GM12865 (cell line): Measurements from ENCODE around the gene SYNJ2.

Source experiments
- DNase-seq: peaks from one replicate; pipeline ENCODE4 v3.0.0; 2010; ENCODE audit warnings: low read depth
- H3K4me3 ChIP-seq: 2 replicates; pipeline ENCODE4 v1.5.1; 2011; ENCODE audit warnings: mild to moderate bottlenecking, low read depth, low read length, control low read depth
- CTCF ChIP-seq: IDR thresholded peaks from 2 replicates; pipeline ENCODE4 v1.5.1; 2011; ENCODE audit warnings: low read length, control low read depth, low read depth, inconsistent platforms; ENCODE audit not compliant: insufficient read depth; ENCODE audit errors: missing control alignments

SYNJ2 gene

GRCh38 chr6:158087224-158087867 lies 105.7 kb downstream of the SYNJ2 start:
- no peak for DNase-seq
- no peak overlapping the region for H3K4me3 ChIP-seq
- TF ChIP-seq CTCF = no peak

- TF ChIP-seq CTCF = no peak
- no peak for DNase-seq
- H3K4me3 ChIP-seq = no peak overlapping the region
Measured at GRCh38 chr6:158092806-158093205, 111.1 kb downstream of the SYNJ2 start.

GRCh38 chr6:158095031-158095430 lies 113.4 kb downstream of the SYNJ2 start:
- TF ChIP-seq CTCF = no peak
- H3K4me3 ChIP-seq = no peak overlapping the region
- no peak for DNase-seq

GRCh38 chr6:158095671-158096070 lies 114.0 kb downstream of the SYNJ2 start:
- no peak for TF ChIP-seq CTCF
- DNase-seq = no peak
- no peak overlapping the region for H3K4me3 ChIP-seq

- DNase-seq = no peak
- no peak for TF ChIP-seq CTCF
- no peak overlapping the region for H3K4me3 ChIP-seq
Measured at GRCh38 chr6:158103228-158103627, 121.6 kb downstream of the SYNJ2 start.

- H3K4me3 ChIP-seq = no peak overlapping the region
- no peak for TF ChIP-seq CTCF
- DNase-seq = no peak
Measured at GRCh38 chr6:158104696-158105095, 123.0 kb downstream of the SYNJ2 start.

GRCh38 chr6:158109748-158110147 lies 128.1 kb downstream of the SYNJ2 start:
- H3K4me3 ChIP-seq = no peak overlapping the region
- no peak for TF ChIP-seq CTCF
- no peak for DNase-seq
